ENCODE data around the gene CRYBA4. TPM values are rescaled to one million over a fixed set of nuclear protein-coding genes. Genes with fewer than 3 reads are reported as not detected.

Gene CRYBA4
- total and polyA plus RNA-seq, 10 donors, result 0.20 to 0.24 (median 0.22) TPM; not detected in 7

DNA sequence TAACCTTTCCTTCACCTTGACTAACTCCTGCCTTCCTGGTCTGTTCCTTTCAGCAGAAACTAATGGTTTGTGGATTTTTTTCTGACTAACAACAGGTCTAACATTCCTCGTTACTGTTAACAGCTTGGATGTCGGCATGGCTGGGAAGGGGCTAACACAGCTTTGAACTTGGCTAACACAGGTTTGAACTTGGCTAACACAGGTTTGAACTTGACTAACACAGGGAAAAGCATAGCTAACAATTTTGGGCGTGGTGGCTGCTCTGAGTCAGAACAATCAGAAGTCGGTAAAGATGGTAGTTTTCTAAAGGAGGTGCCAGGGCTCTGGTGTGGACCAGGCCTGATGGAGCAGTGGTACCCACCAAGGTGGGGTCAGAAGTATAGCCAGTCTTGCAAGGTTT, 51.7 kb downstream of the CRYBA4 start:
- DNase-seq, result no peak
- no peaks in the 10 kb centered on the region for H3K9me3 ChIP-seq
- H3K27ac ChIP-seq, result peak overlapping the region; percentile 92 to 100 (median 98)
- WGBS, 5 donors, result 15 to 36% (median 34%) methylated on average over 4 of the region's 4 CpGs
- H3K27me3 ChIP-seq (replicated peaks in 1 of 7), result no peaks in the 10 kb centered on the region
- H3K4me3 ChIP-seq, result peak overlapping the region; percentile 57 to 91 (median 68)
- TF ChIP-seq, protein P1, sequence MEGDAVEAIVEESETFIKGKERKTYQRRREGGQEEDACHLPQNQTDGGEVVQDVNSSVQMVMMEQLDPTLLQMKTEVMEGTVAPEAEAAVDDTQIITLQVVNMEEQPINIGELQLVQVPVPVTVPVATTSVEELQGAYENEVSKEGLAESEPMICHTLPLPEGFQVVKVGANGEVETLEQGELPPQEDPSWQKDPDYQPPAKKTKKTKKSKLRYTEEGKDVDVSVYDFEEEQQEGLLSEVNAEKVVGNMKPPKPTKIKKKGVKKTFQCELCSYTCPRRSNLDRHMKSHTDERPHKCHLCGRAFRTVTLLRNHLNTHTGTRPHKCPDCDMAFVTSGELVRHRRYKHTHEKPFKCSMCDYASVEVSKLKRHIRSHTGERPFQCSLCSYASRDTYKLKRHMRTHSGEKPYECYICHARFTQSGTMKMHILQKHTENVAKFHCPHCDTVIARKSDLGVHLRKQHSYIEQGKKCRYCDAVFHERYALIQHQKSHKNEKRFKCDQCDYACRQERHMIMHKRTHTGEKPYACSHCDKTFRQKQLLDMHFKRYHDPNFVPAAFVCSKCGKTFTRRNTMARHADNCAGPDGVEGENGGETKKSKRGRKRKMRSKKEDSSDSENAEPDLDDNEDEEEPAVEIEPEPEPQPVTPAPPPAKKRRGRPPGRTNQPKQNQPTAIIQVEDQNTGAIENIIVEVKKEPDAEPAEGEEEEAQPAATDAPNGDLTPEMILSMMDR (IDR thresholded peaks at IDR 0.05 in 8 of 11, conservative IDR thresholded peaks at IDR 0.05 in 3 of 11), result no peak
- TF ChIP-seq POLR2AphosphoS5 (IDR thresholded peaks at IDR 0.05) (no peak), POLR2A (IDR thresholded peaks at IDR 0.05) (no peak)
- intact Hi-C loops (cut with DNase I; ENCODE audit: low total_unique reads), result no loop called here
- H3K4me1 ChIP-seq, result peaks cover 31 to 98% (median 76%) of the 10 kb centered on the region in 6 donors
- H3K36me3 ChIP-seq, result peaks cover 0 to 16% (median 0%) of the 10 kb centered on the region in 6 donors

DNA sequence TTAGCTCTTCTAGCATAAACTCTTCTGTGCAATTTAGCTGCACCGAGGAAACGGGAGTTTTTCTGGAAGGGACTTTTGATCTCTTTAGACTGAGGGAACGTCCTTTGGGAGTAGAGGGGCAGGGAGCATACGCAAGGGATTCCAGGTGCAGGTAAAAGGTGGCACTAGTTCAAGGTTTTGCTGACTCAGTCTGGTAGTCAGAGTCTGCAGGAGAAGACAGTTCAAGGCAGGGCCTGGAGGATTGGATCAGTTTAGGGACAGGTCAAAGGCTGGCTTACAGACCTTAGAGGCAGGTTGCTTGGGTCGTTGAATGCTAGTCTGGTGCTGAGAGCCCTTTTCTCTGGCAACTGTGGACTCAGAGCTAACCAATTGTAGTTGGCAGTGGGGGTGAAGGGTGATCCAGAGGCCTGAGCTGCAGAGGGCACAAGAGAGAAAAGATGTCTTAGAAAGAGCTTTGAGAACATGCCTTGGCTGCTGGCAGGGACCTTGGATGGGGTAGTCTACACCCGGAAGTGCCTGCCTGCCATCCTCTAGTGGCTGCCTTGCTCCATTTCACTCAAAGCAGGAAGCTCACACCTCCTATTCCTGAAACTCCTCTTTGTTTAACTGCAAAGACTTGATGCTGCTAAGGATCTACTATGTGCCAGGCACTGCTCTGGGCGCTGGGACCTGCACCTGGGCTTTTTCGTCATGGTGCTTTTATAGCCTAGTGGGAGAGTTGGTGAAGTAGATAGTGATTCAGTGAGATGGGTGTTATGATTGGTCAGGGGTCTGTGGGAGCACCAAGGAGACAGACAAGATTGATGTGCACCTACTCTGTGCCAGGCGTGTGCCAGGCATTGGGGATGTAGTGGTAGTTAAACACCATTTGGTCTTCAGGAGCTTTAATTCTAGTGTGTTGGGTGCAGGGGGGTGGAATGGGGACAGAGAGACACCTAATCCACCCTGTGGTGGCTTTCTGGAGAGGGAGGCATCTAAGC, 52.7 kb downstream of the CRYBA4 start:
- Histone ChIP-seq H3K36me3 (peaks cover 0 to 14% (median 0%) of the 10 kb centered on the region in 6 donors), H3K4me1 (peaks cover 36 to 98% (median 78%) of the 10 kb centered on the region in 6 donors), H3K4me3 (peak overlapping the region in 7 of 8 donors; percentile 4 to 91 (median 67)), H3K27me3 (replicated peaks in 1 of 7) (no peaks in the 10 kb centered on the region), H3K27ac (peak overlapping the region; percentile 92 to 100 (median 98)), H3K9me3 (no peaks in the 10 kb centered on the region)
- WGBS, 5 donors, result 48 to 65% (median 52%) methylated on average over 9 of the region's 9 CpGs
- TF ChIP-seq, protein P1 (IDR thresholded peaks at IDR 0.05 in 8 of 11, conservative IDR thresholded peaks at IDR 0.05 in 3 of 11), result peak in 2 of 11 experiments; percentile 3 to 29
- peak in 1 of 3 donors; percentile 11 for TF ChIP-seq POLR2AphosphoS5 (IDR thresholded peaks at IDR 0.05)
- TF ChIP-seq POLR2A (IDR thresholded peaks at IDR 0.05), result no peak
- peak; percentile 84 for DNase-seq
- intact Hi-C loops (cut with DNase I; ENCODE audit: low total_unique reads), result no loop called here

DNA sequence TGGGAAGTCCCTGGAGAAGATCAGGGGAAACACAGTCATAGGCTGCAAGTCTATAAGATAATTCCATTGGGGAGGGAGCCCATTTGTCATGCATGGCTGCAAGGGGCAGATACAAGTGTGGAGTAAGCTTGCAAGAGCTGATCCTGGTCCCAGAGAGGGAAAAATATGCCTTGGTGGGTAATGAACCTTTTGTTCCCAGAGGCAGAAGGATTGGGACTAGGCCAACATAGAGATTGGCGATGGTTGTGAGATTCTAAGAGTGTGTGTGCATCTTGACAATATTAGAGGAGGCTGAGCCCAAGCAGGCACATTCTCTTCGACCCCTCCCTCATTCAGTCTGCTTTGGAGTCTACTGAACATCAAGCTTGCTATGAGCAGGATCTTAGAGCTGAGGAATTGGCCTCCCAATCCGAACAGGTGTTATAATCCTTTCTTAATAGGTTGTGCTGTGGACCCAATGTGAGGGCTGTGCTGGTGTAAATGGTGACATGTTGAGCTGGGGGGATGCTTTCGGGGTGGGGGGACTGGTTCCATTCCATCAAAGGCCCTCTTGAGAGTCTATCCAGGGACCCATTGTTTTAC, 54.0 kb downstream of the CRYBA4 start:
- intact Hi-C loops (cut with DNase I; ENCODE audit: low total_unique reads), result no loop called here
- H3K27me3 ChIP-seq (replicated peaks in 1 of 7), result no peaks in the 10 kb centered on the region
- no peaks in the 10 kb centered on the region for H3K9me3 ChIP-seq
- TF ChIP-seq POLR2AphosphoS5 (IDR thresholded peaks at IDR 0.05) (no peak), POLR2A (IDR thresholded peaks at IDR 0.05) (no peak)
- TF ChIP-seq, protein P1 (IDR thresholded peaks at IDR 0.05 in 8 of 11, conservative IDR thresholded peaks at IDR 0.05 in 3 of 11), result no peak
- peaks cover 36 to 95% (median 68%) of the 10 kb centered on the region in 6 donors for H3K4me1 ChIP-seq
- DNase-seq, result no peak
- no peak overlapping the region for H3K4me3 ChIP-seq
- peak overlapping the region in 3 of 8 donors; percentile 99 to 100 (median 100) for H3K27ac ChIP-seq
- WGBS, 5 donors, result 86 to 98% (median 95%) methylated on average over 4 of the region's 4 CpGs
- peaks cover 0 to 25% (median 7%) of the 10 kb centered on the region in 6 donors for H3K36me3 ChIP-seq
